Hepatocyte (in vitro differentiated cells): ENCODE data around the gene REEP5.

Experiments used
- CTCF ChIP-seq: fragments of 200-600 bp; sonication (generic); IDR thresholded peaks from 2 replicates; pipeline ENCODE4 v1.5.1; 2016; ENCODE audit warnings: antibody characterized with exemption, mild to moderate bottlenecking; ENCODE audit not compliant: poor library complexity
- EZH2phosphoT487 ChIP-seq: fragments of 200-600 bp; sonication (generic); IDR thresholded peaks from one replicate; pipeline ENCODE4 v1.6.1; 2018; ENCODE audit warnings: antibody characterized with exemption, mild to moderate bottlenecking, low read depth, moderate library complexity; ENCODE audit not compliant: unreplicated experiment, severe bottlenecking

DNA sequence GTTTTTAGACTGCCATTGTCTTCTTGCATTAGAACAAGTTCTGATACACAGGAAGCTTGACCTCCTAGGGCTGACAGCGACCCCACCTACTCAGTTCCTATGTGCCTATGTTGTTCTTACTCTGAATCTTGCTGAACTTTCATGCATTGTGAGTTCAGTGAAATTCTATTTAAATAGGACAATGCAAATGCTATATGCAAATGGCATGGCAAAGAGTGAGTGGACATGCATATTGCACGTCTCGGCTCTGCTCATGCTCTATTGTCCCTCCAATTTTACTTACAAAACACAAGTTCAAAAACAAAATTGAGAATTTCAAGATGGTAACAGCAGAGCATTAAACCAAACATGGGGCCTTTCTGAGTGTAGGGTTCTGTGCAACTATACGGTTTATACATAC, 49.2 kb upstream of the REEP5 start:
- TF ChIP-seq CTCF, result no peak
- TF ChIP-seq EZH2phosphoT487, result no peak
